ENCODE measurements around the gene KDM4C.

The KDM4C gene

DNA sequence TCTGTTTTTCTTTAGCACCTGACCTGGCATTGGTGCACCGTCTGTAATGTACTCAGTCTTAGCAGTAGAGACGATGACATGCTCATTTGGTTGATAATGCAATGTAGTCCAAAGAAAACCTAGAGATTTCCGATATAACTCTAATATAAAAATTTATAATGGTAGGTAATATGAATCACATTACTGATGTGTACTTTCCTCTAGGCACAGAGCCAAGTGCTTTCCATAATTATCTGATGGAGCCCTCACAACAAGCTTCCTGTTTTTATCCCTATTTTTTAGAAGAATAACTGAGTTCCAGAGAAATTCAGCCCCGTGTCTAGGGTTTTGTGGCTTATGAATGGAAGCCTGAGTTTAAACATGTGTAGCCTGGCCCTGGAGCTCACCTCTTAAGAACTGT, 53.7 kb downstream of the KDM4C start:
- H3F3A ChIP-seq (ENCODE audit: insufficient read depth, low read length): peaks cover 5% of the 10 kb centered on the region; the same call in 1 of the 2 replicates
- H3K4me3 ChIP-seq (ENCODE audit: low read depth, low read length, poor library complexity, severe bottlenecking): no peak overlapping the region
- no peaks in the 10 kb centered on the region for H3K9me2 ChIP-seq (ENCODE audit: low read depth, low read length)
- no peak for TF ChIP-seq CTCF (IDR thresholded peaks at IDR 0.05; ENCODE audit: low read length)
- no peak for TF ChIP-seq EZH2 (IDR thresholded peaks at IDR 0.05; ENCODE audit: borderline replicate concordance, low read length)
- H3K27me3 ChIP-seq (ENCODE audit: insufficient read depth, low read length): no peaks in the 10 kb centered on the region
- no peak overlapping the region for H3K4me2 ChIP-seq (ENCODE audit: low read length)
- H3K9ac ChIP-seq (ENCODE audit: low read length): no peak overlapping the region
- H2AFZ ChIP-seq (ENCODE audit: low read length): no peak overlapping the region
- no peaks in the 10 kb centered on the region for H4K20me1 ChIP-seq (ENCODE audit: insufficient read depth, low read length)
- H3K36me3 ChIP-seq (ENCODE audit: insufficient read depth, low read length): peaks cover 18% of the 10 kb centered on the region
- no peaks in the 10 kb centered on the region for H3K9me3 ChIP-seq (ENCODE audit: low read length)
- H3K27ac ChIP-seq (ENCODE audit: low read depth, low read length, poor library complexity, severe bottlenecking): no peak overlapping the region
- no peaks in the 10 kb centered on the region for H3K79me2 ChIP-seq (ENCODE audit: insufficient read depth, low read length)
- peaks cover 2% of the 10 kb centered on the region for H3K4me1 ChIP-seq (ENCODE audit: insufficient read depth, low read length, severe bottlenecking)

GRCh38 chr9:6816581-6816980, 58.8 kb downstream of the KDM4C start:
- Histone ChIP-seq H3K36me3 (ENCODE audit: insufficient read depth, low read length) (peaks cover 15% of the 10 kb centered on the region), H3K27me3 (ENCODE audit: insufficient read depth, low read length) (no peaks in the 10 kb centered on the region), H3K79me2 (ENCODE audit: insufficient read depth, low read length) (no peaks in the 10 kb centered on the region), H2AFZ (ENCODE audit: low read length) (no peak overlapping the region), H3K4me3 (ENCODE audit: low read depth, low read length, poor library complexity, severe bottlenecking) (no peak overlapping the region), H3K9ac (ENCODE audit: low read length) (no peak overlapping the region), H4K20me1 (ENCODE audit: insufficient read depth, low read length) (no peaks in the 10 kb centered on the region), H3F3A (ENCODE audit: insufficient read depth, low read length) (no peaks in the 10 kb centered on the region), H3K9me2 (ENCODE audit: low read depth, low read length) (no peaks in the 10 kb centered on the region), H3K4me1 (ENCODE audit: insufficient read depth, low read length, severe bottlenecking) (peaks cover 5% of the 10 kb centered on the region), H3K9me3 (ENCODE audit: low read length) (no peaks in the 10 kb centered on the region), H3K4me2 (ENCODE audit: low read length) (no peak overlapping the region), H3K27ac (ENCODE audit: low read depth, low read length, poor library complexity, severe bottlenecking) (no peak overlapping the region)
- TF ChIP-seq CTCF (IDR thresholded peaks at IDR 0.05; ENCODE audit: low read length) (no peak), EZH2 (IDR thresholded peaks at IDR 0.05; ENCODE audit: borderline replicate concordance, low read length) (no peak)

- Histone ChIP-seq H3F3A (ENCODE audit: insufficient read depth, low read length) (no peaks in the 10 kb centered on the region), H3K9ac (ENCODE audit: low read length) (no peak overlapping the region), H3K27ac (ENCODE audit: low read depth, low read length, poor library complexity, severe bottlenecking) (no peak overlapping the region), H3K79me2 (ENCODE audit: insufficient read depth, low read length) (no peaks in the 10 kb centered on the region), H3K36me3 (ENCODE audit: insufficient read depth, low read length) (peaks cover 17% of the 10 kb centered on the region), H3K9me2 (ENCODE audit: low read depth, low read length) (no peaks in the 10 kb centered on the region), H3K9me3 (ENCODE audit: low read length) (no peaks in the 10 kb centered on the region), H2AFZ (ENCODE audit: low read length) (no peak overlapping the region), H3K4me1 (ENCODE audit: insufficient read depth, low read length, severe bottlenecking) (peaks cover 5% of the 10 kb centered on the region), H3K4me2 (ENCODE audit: low read length) (no peak overlapping the region), H3K4me3 (ENCODE audit: low read depth, low read length, poor library complexity, severe bottlenecking) (no peak overlapping the region), H4K20me1 (ENCODE audit: insufficient read depth, low read length) (no peaks in the 10 kb centered on the region), H3K27me3 (ENCODE audit: insufficient read depth, low read length) (no peaks in the 10 kb centered on the region)
- TF ChIP-seq EZH2 (IDR thresholded peaks at IDR 0.05; ENCODE audit: borderline replicate concordance, low read length) (no peak), CTCF (IDR thresholded peaks at IDR 0.05; ENCODE audit: low read length) (no peak)
Measured at GRCh38 chr9:6818292-6818922, 60.6 kb downstream of the KDM4C start.
